Gastrocnemius medialis (tissue), 4 donors: ENCODE data around the gene GLB1L2. TPM values are rescaled to one million over a fixed set of nuclear protein-coding genes. Genes with fewer than 3 reads are reported as not detected.

Experiments
- ATAC-seq, 2 donors: fragments of 150-250 bp; one replicate each; pipeline ENCODE4 v1.9.1; 2016
- DNase-seq, 2 donors: peaks; one replicate each; pipeline ENCODE4 v3.0.0-alpha.2; 2019
- H3K27ac ChIP-seq, 4 donors: fragments of 200-600 bp; sonication (generic); 1 replicate in 1 of 4; 2 replicates in 3 of 4; pipeline ENCODE4 v1.5.1; 2016 to 2018; ENCODE audit warnings: mild to moderate bottlenecking in 2 of 4, moderate library complexity in 1 of 4
- H3K27me3 ChIP-seq, 3 donors: fragments of 200-600 bp; sonication (generic) in 2 of 3; 1 replicate in 1 of 3; 2 replicates in 2 of 3; pipeline versions ENCODE4 v1.5.1 to v1.6.0; 2016 to 2019; ENCODE audit warnings: mild to moderate bottlenecking in 1 of 3, moderate library complexity in 1 of 3
- H3K36me3 ChIP-seq, 2 donors: fragments of 200-600 bp; sonication (generic) in 1 of 2; one replicate each; pipeline ENCODE4 v1.5.1; 2017 to 2018
- H3K4me1 ChIP-seq, 2 donors: fragments of 200-600 bp; sonication (generic) in 1 of 2; one replicate each; pipeline ENCODE4 v1.5.1; 2016 to 2017; ENCODE audit warnings: mild to moderate bottlenecking in 2 of 2
- H3K4me3 ChIP-seq, 4 donors: fragments of 200-600 bp; sonication (generic) in 3 of 4; 1 replicate in 1 of 4; 2 replicates in 3 of 4; pipeline ENCODE4 v1.5.1; 2016 to 2019; ENCODE audit warnings: mild to moderate bottlenecking in 2 of 4
- H3K9me3 ChIP-seq, 3 donors: fragments of 200-600 bp; sonication (generic) in 2 of 3; 1 replicate in 1 of 3; 2 replicates in 2 of 3; pipeline ENCODE4 v1.5.1; 2016 to 2019
- CTCF ChIP-seq, 5 experiments: fragments of 450-650 bp in 3 of 5; fragments of 200-600 bp in 2 of 5; sonication (generic) in 2 of 5; IDR thresholded peaks in 4 of 5; conservative IDR thresholded peaks in 1 of 5; 1 replicate in 4 of 5; 2 replicates in 1 of 5; pipeline ENCODE4 v1.5.1; 2016 to 2019; ENCODE audit warnings: antibody characterized with exemption in 5 of 5, mild to moderate bottlenecking in 3 of 5, moderate library complexity in 3 of 5
- POLR2A ChIP-seq, 2 donors: fragments of 450-650 bp; IDR thresholded peaks; one replicate each; pipeline ENCODE4 v1.6.1; 2017; ENCODE audit warnings: antibody characterized with exemption in 2 of 2, mild to moderate bottlenecking in 2 of 2, moderate library complexity in 2 of 2
- in situ Hi-C, 4 donors: fragments of 200-750 bp; cut with MboI; loops; one replicate each; pipeline versions ENCODE4 v1.15.0 to v1.8.0; 2017; ENCODE audit warnings: low sequenced_read_pairs in 4 of 4
- intact Hi-C: fragments of 100-400 bp; cut with DNase I; formaldehyde crosslinking; loops from one replicate; pipeline ENCODE4 v1.15.1; 2023; ENCODE audit warnings: low total_unique reads
- total RNA-seq, 4 donors: library from RNA; depleted of rRNA; stranded (reverse); fragments of >200 nt; gene quantifications; one replicate each; pipeline versions ENCODE4 v1.1.0 to v1.2.3, GENCODE V29; 2016

The GLB1L2 gene
- total RNA-seq, 4 donors from 2014 or later = 0.33 to 2.9 (median 0.76) TPM; not detected in 1

- Histone ChIP-seq H3K4me1 (no peaks in the 10 kb centered on the region), H3K27ac (no peak overlapping the region), H3K9me3 (no peaks in the 10 kb centered on the region), H3K36me3 (no peaks in the 10 kb centered on the region), H3K4me3 (no peak overlapping the region), H3K27me3 (no peaks in the 10 kb centered on the region)
- no peak for TF ChIP-seq CTCF (IDR thresholded peaks at IDR 0.05 in 4 of 5, conservative IDR thresholded peaks at IDR 0.05 in 1 of 5)
- no peak for TF ChIP-seq POLR2A (IDR thresholded peaks at IDR 0.05)
- ATAC-seq (no peak), DNase-seq (no peak)
- intact Hi-C loops = no loop called here
- in situ Hi-C loops = no loop called here
Measured at GRCh38 chr11:134349109-134349801, 17.5 kb downstream of the GLB1L2 start.

- no peak for ATAC-seq
- intact Hi-C loops (no loop called here), in situ Hi-C loops (no loop called here)
- H3K27ac ChIP-seq = no peak overlapping the region
- H3K36me3 ChIP-seq = no peaks in the 10 kb centered on the region
- H3K9me3 ChIP-seq = no peaks in the 10 kb centered on the region
- H3K4me3 ChIP-seq = no peak overlapping the region
- H3K4me1 ChIP-seq = no peaks in the 10 kb centered on the region
- TF ChIP-seq POLR2A (IDR thresholded peaks at IDR 0.05) (no peak), CTCF (IDR thresholded peaks at IDR 0.05 in 4 of 5, conservative IDR thresholded peaks at IDR 0.05 in 1 of 5) (no peak)
- no peaks in the 10 kb centered on the region for H3K27me3 ChIP-seq
- no peak for DNase-seq
Measured at GRCh38 chr11:134349802-134350355, 18.1 kb downstream of the GLB1L2 start.

GRCh38 chr11:134350381-134350780 is 18.6 kb downstream of the GLB1L2 start:
- ATAC-seq (no peak), DNase-seq (no peak)
- no peaks in the 10 kb centered on the region for H3K9me3 ChIP-seq
- no peak for TF ChIP-seq POLR2A (IDR thresholded peaks at IDR 0.05)
- no peak for TF ChIP-seq CTCF (IDR thresholded peaks at IDR 0.05 in 4 of 5, conservative IDR thresholded peaks at IDR 0.05 in 1 of 5)
- no peak overlapping the region for H3K27ac ChIP-seq
- no peak overlapping the region for H3K4me3 ChIP-seq
- H3K4me1 ChIP-seq = no peaks in the 10 kb centered on the region
- no peaks in the 10 kb centered on the region for H3K27me3 ChIP-seq
- no peaks in the 10 kb centered on the region for H3K36me3 ChIP-seq
- in situ Hi-C loops (no loop called here), intact Hi-C loops (no loop called here)

GRCh38 chr11:134352111-134352510 is 20.3 kb downstream of the GLB1L2 start:
- no peaks in the 10 kb centered on the region for H3K9me3 ChIP-seq
- no peak for DNase-seq
- no peak overlapping the region for H3K4me3 ChIP-seq
- in situ Hi-C loops (no loop called here), intact Hi-C loops (no loop called here)
- no peak for TF ChIP-seq POLR2A (IDR thresholded peaks at IDR 0.05)
- no peak for TF ChIP-seq CTCF (IDR thresholded peaks at IDR 0.05 in 4 of 5, conservative IDR thresholded peaks at IDR 0.05 in 1 of 5)
- no peak overlapping the region for H3K27ac ChIP-seq
- no peaks in the 10 kb centered on the region for H3K36me3 ChIP-seq
- no peak for ATAC-seq
- H3K27me3 ChIP-seq = no peaks in the 10 kb centered on the region
- no peaks in the 10 kb centered on the region for H3K4me1 ChIP-seq
